Activated CD4-positive, CD25-positive, alpha-beta regulatory T cell treated with anti-CD3 and anti-CD28 coated beads, Interleukin-2, amount 50 U/mL, for 72 hours (primary cell): ENCODE results near the gene MOV10.
"Not testable (repeated sequence)": the region's sequence is repeated elsewhere in the genome, so short reads cannot be mapped to it uniquely, and the experiment has no call there.

ENCODE experiments used
- DNase-seq: peaks from one replicate; pipeline ENCODE4 v3.0.0; 2021

Gene MOV10

GRCh38 chr1:112674440-112674985, at the start of gene MOV10:
MOV10 (plus strand) TSS chr1:112674659; CDS start chr1:112674913, 254 bp downstream.
- DNase-seq = peak; percentile 66

GRCh38 chr1:112625696-112626095, 48.8 kb upstream of the MOV10 start:
- no peak for DNase-seq

GRCh38 chr1:112626193-112626592, 48.3 kb upstream of the MOV10 start:
- no peak for DNase-seq

- DNase-seq = no peak
These were observed 47.6 kb upstream of the MOV10 start for GRCh38 chr1:112626887-112627286.

- no peak for DNase-seq
These were observed 45.9 kb upstream of the MOV10 start for GRCh38 chr1:112628516-112628915.

- DNase-seq = no peak
These were observed 45.2 kb upstream of the MOV10 start for GRCh38 chr1:112629256-112629655.

- no peak for DNase-seq
These were observed 40.8 kb upstream of the MOV10 start for GRCh38 chr1:112633628-112634027.

- no peak for DNase-seq
These were observed 40.1 kb upstream of the MOV10 start for GRCh38 chr1:112634367-112634766.

GRCh38 chr1:112636056-112636455, 38.4 kb upstream of the MOV10 start:
- no peak for DNase-seq

- no peak for DNase-seq
These were observed 37.7 kb upstream of the MOV10 start for GRCh38 chr1:112636597-112637253.

- DNase-seq = no peak
These were observed 37.0 kb upstream of the MOV10 start for GRCh38 chr1:112637254-112638109.

GRCh38 chr1:112638110-112638428, 36.4 kb upstream of the MOV10 start:
- no peak for DNase-seq

GRCh38 chr1:112640437-112640836, 34.0 kb upstream of the MOV10 start:
- not testable (repeated sequence) for DNase-seq

- DNase-seq = no peak
These were observed 31.4 kb upstream of the MOV10 start for GRCh38 chr1:112643080-112643479.

GRCh38 chr1:112646225-112646624, 28.2 kb upstream of the MOV10 start:
- no peak for DNase-seq

GRCh38 chr1:112651205-112651604, 23.3 kb upstream of the MOV10 start:
- DNase-seq = no peak

GRCh38 chr1:112665857-112666256, 8.6 kb upstream of the MOV10 start:
- DNase-seq = no peak

GRCh38 chr1:112666946-112667345, 7.5 kb upstream of the MOV10 start:
- DNase-seq = no peak

- DNase-seq = no peak
These were observed 2.5 kb upstream of the MOV10 start for GRCh38 chr1:112672009-112672408.

GRCh38 chr1:112672842-112673241, 1.6 kb upstream of the MOV10 start:
- DNase-seq = no peak

- DNase-seq = no peak
These were observed 643 bp upstream of the MOV10 start for GRCh38 chr1:112673592-112674439.

- peak; percentile 60 for DNase-seq
These were observed 698 bp downstream of the MOV10 start for GRCh38 chr1:112674986-112675727.
